ENCODE results near the gene PAOX.
"Not testable (repeated sequence)": the region's sequence is repeated elsewhere in the genome, so short reads cannot be mapped to it uniquely, and the experiment has no call there.

PAOX gene

GRCh38 chr10:133381036-133381435 lies 2.0 kb downstream of the PAOX start:
- peaks cover 7% of the 10 kb centered on the region for H3K4me1 Mint-ChIP-seq (ENCODE audit: low read depth)
- no peaks in the 10 kb centered on the region for H3K9me3 Mint-ChIP-seq
- H3K27ac Mint-ChIP-seq = no peak overlapping the region
- no peak for DNase-seq
- peaks cover 6% of the 10 kb centered on the region for H3K36me3 Mint-ChIP-seq (ENCODE audit: low read depth)
- H3K4me3 Mint-ChIP-seq = no peak overlapping the region
- no peaks in the 10 kb centered on the region for H3K27me3 Mint-ChIP-seq

DNA sequence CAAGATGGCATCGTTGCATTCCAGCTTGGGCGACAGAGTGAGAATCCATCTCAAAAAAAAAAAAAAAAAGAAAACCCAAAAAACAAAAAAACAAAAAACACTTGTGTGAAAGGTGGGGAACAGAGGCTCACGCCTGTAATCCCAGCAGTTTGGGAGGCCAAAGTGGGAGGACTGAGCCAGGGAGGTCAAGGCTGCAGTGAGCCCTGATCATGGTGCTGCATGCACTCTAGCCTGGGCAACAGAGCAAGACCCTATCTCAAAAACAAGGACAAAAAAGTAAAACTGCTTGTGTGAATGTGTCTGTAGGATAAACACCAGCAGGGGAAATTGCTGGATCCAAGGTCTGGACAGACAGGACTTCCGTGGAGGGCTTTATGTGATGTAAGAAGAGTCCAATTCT lies 4.5 kb downstream of the PAOX start:
- peaks cover 11% of the 10 kb centered on the region for H3K4me1 Mint-ChIP-seq (ENCODE audit: low read depth)
- H3K36me3 Mint-ChIP-seq (ENCODE audit: low read depth) = peaks cover 8% of the 10 kb centered on the region
- H3K27ac Mint-ChIP-seq = no peak overlapping the region
- no peaks in the 10 kb centered on the region for H3K9me3 Mint-ChIP-seq
- H3K4me3 Mint-ChIP-seq = no peak overlapping the region
- no peak for DNase-seq
- no peaks in the 10 kb centered on the region for H3K27me3 Mint-ChIP-seq

DNA sequence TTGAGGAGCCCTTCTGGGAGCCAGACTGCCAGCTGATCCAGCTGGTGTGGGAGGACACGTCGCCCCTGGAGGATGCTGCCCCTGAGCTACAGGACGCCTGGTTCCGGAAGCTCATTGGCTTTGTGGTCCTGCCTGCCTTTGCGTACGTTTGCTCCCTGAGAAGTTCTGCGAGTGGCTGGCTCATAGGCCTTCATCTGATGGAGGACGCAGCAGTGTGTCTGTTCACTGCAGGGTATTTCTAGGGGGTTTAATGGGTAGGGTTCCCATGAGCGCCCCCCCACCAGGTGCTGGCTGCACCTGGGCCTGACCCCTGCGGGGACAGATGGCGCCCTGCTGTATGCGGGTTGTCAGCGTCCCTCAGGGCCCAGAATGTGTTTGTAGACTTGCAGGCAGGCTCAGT lies 5.0 kb downstream of the PAOX start:
- H3K4me3 Mint-ChIP-seq = no peak overlapping the region
- no peaks in the 10 kb centered on the region for H3K9me3 Mint-ChIP-seq
- no peaks in the 10 kb centered on the region for H3K27me3 Mint-ChIP-seq
- no peak for DNase-seq
- H3K36me3 Mint-ChIP-seq (ENCODE audit: low read depth) = peaks cover 8% of the 10 kb centered on the region
- peaks cover 16% of the 10 kb centered on the region for H3K4me1 Mint-ChIP-seq (ENCODE audit: low read depth)
- H3K27ac Mint-ChIP-seq = no peak overlapping the region

DNA sequence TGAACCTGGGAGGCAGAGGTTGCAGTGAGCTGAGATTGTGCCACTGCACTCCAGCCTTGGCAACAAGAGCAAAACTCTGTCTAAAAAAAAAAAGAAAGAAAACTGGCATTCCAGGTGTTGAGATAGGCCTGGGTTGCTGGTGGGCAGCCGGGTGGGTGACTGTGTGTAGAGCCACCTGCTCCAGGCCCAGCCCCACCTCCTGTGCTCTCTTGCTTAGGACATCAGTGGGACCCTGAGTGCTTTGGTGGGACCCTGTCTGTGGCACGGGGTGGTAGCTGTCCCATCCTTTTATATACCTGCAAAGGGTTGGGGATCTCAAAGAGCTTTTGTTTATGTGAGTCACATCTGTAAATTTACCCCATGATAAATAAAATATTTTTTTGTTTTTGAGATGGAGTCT lies 6.2 kb downstream of the PAOX start:
- no peak for DNase-seq
- Mint-ChIP-seq H3K9me3 (no peaks in the 10 kb centered on the region), H3K4me1 (ENCODE audit: low read depth) (peaks cover 24% of the 10 kb centered on the region), H3K4me3 (no peak overlapping the region), H3K27me3 (no peaks in the 10 kb centered on the region), H3K27ac (no peak overlapping the region), H3K36me3 (ENCODE audit: low read depth) (peaks cover 8% of the 10 kb centered on the region)

DNA sequence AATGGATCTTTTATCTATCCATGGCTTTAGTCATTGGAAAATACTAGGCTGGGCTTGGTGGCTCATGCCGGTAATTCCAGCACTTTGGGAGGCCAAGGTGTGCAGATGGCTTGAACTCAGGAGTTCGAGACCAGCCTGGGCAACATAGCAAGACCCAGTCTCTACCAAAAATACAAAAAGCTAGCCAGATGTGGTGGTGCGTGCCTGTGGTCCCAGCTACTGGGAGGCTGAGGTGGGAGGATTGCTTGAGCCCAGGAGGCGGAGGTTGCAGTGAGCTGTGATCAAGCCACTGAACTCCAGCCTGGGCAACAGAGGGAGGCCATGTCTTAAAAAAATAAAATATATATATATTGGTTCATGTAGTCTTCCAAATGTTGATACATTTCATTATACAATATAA lies 7.9 kb downstream of the PAOX start:
- not testable (repeated sequence) for H3K36me3 Mint-ChIP-seq (ENCODE audit: low read depth); H3K9me3 Mint-ChIP-seq; H3K27ac Mint-ChIP-seq; H3K4me3 Mint-ChIP-seq; H3K27me3 Mint-ChIP-seq
- DNase-seq = peak; percentile 14
- peaks cover 39% of the 10 kb centered on the region for H3K4me1 Mint-ChIP-seq (ENCODE audit: low read depth)

DNA sequence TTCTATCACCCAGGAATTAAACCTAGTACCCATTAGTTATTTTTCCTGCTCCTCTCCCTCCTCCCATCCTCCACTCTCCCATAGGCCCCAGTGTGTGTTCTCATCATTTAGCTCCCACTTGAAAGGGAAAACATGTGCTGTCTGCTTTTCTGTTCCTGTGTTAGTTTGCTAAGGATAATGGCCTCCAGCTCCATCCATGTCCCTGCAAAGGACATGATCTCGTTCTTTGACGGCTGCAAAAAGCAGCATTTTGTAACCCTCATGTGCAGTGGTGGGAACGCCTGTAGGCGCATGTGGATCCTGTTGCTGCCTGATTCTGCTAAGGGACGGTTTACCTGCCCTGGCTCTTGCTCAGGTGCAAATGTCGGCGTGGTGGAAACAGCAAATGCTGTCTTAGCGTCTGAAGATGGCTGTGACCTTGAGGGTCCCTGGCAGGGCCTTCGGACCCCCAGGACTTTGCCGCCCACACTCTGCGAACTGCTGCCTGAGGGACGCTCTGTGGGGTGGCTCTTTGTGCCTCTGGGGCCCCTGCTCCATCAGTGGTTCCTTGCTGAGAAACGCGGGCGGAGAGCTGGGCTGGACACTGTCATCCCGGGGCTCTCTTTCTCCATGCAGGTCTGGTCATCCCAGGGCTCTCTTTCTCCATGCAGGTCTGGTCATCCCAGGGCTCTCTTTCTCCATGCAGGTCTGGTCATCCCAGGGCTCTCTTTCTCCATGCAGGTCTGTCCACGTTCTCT lies 9.3 kb downstream of the PAOX start:
- H3K4me1 Mint-ChIP-seq (ENCODE audit: low read depth) = peaks cover 45% of the 10 kb centered on the region
- H3K27ac Mint-ChIP-seq = peak overlapping the region; percentile 93
- H3K36me3 Mint-ChIP-seq (ENCODE audit: low read depth) = peaks cover 8% of the 10 kb centered on the region
- no peaks in the 10 kb centered on the region for H3K9me3 Mint-ChIP-seq
- DNase-seq = peak; percentile 22
- H3K4me3 Mint-ChIP-seq = peak overlapping the region; percentile 80
- no peaks in the 10 kb centered on the region for H3K27me3 Mint-ChIP-seq

- peak overlapping the region; percentile 93 for H3K27ac Mint-ChIP-seq
- H3K4me3 Mint-ChIP-seq = peak overlapping the region; percentile 80
- H3K36me3 Mint-ChIP-seq (ENCODE audit: low read depth) = peaks cover 7% of the 10 kb centered on the region
- DNase-seq = peak; percentile 63
- no peaks in the 10 kb centered on the region for H3K9me3 Mint-ChIP-seq
- peaks cover 48% of the 10 kb centered on the region for H3K4me1 Mint-ChIP-seq (ENCODE audit: low read depth)
- H3K27me3 Mint-ChIP-seq = no peaks in the 10 kb centered on the region
Measured at GRCh38 chr10:133388973-133389818, 10.1 kb downstream of the PAOX start.

DNA sequence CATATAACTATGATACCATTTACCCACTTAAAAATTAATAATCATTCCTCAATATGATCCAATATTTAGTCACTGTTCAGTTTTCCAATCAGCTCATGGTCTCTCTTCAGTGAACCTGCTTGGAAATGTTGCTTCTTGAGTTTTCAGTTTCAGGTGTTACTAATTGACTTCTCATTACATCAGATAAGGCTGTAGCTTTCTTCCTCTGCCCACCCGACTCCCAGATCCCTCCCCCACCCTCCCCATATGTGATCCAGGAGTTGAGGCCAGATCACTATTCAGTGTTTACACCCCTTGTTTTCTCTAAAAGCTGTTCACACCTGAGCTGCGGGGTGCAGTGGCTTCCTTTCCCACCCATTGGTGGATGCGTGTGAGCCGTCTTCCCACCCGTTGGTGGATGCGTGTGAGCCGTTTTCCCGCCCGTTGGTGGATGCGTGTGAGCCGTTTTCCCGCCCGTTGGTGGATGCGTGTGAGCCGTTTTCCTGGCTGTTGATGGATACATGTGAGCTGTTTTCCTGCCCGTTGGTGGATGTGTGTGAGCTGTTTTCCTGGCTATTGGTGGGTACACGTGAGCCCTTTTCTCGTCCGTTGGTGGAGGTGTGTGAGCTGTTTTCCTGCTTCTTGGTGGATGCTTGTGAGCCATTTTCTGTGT lies 11.7 kb downstream of the PAOX start:
- Mint-ChIP-seq H3K9me3 (no peaks in the 10 kb centered on the region), H3K4me3 (peak overlapping the region; percentile 63)

GRCh38 chr10:133391249-133391635 lies 12.2 kb downstream of the PAOX start:
- H3K36me3 Mint-ChIP-seq (ENCODE audit: low read depth) = peaks cover 19% of the 10 kb centered on the region
- H3K27me3 Mint-ChIP-seq = no peaks in the 10 kb centered on the region
- peaks cover 64% of the 10 kb centered on the region for H3K4me1 Mint-ChIP-seq (ENCODE audit: low read depth)
- H3K4me3 Mint-ChIP-seq = peak overlapping the region; percentile 2
- H3K9me3 Mint-ChIP-seq = no peaks in the 10 kb centered on the region
- no peak for DNase-seq
- peak overlapping the region; percentile 97 for H3K27ac Mint-ChIP-seq

More for the DNA sequence above, 11.7 kb downstream of the PAOX start:
- DNase-seq = peak; percentile 46
- Mint-ChIP-seq H3K27ac (peak overlapping the region; percentile 97), H3K4me1 (ENCODE audit: low read depth) (peaks cover 58% of the 10 kb centered on the region), H3K27me3 (no peaks in the 10 kb centered on the region), H3K36me3 (ENCODE audit: low read depth) (peaks cover 16% of the 10 kb centered on the region)

- peak; percentile 48 for DNase-seq
- no peaks in the 10 kb centered on the region for H3K27me3 Mint-ChIP-seq
- H3K4me3 Mint-ChIP-seq = peak overlapping the region; percentile 12
- peaks cover 69% of the 10 kb centered on the region for H3K4me1 Mint-ChIP-seq (ENCODE audit: low read depth)
- peak overlapping the region; percentile 97 for H3K27ac Mint-ChIP-seq
- peaks cover 25% of the 10 kb centered on the region for H3K36me3 Mint-ChIP-seq (ENCODE audit: low read depth)
- no peaks in the 10 kb centered on the region for H3K9me3 Mint-ChIP-seq
Measured at GRCh38 chr10:133391761-133392518, 12.9 kb downstream of the PAOX start.

DNA sequence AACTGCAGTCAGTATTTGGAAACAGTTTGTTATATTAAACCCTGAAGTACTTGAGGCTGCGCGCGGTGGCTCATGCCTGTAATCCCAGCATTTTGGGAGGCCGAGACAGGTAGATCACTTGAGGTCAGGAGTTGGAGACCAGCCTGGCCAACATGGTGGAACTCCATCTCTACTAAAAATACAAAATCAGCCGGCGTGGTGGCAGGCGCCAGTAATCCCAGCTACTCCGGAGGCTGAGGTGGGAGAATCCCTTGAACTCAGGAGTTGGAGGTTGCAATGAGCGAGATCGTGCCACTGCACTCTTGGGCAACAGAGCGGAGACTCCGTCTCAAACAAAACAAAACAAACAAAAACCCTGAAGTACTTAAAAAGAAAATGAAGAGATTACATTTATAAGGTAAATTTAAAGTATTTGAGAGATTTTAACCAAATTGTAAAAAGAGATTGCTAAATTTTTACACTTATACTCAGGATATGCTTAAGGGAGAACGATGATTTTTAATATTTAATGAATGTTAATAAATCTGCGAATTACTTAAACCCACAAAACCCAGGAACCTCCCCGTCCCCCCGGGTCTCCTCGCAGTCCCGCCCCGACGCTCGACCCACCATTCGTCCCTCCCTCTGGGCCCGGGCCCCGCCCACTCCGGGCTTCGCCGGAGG lies 14.5 kb downstream of the PAOX start:
- no peak for DNase-seq
- no peaks in the 10 kb centered on the region for H3K27me3 Mint-ChIP-seq
- peak overlapping the region; percentile 75 for H3K27ac Mint-ChIP-seq
- no peaks in the 10 kb centered on the region for H3K9me3 Mint-ChIP-seq
- H3K36me3 Mint-ChIP-seq (ENCODE audit: low read depth) = peaks cover 40% of the 10 kb centered on the region
- peak overlapping the region; percentile 96 for H3K4me3 Mint-ChIP-seq
- peaks cover 69% of the 10 kb centered on the region for H3K4me1 Mint-ChIP-seq (ENCODE audit: low read depth)

DNA sequence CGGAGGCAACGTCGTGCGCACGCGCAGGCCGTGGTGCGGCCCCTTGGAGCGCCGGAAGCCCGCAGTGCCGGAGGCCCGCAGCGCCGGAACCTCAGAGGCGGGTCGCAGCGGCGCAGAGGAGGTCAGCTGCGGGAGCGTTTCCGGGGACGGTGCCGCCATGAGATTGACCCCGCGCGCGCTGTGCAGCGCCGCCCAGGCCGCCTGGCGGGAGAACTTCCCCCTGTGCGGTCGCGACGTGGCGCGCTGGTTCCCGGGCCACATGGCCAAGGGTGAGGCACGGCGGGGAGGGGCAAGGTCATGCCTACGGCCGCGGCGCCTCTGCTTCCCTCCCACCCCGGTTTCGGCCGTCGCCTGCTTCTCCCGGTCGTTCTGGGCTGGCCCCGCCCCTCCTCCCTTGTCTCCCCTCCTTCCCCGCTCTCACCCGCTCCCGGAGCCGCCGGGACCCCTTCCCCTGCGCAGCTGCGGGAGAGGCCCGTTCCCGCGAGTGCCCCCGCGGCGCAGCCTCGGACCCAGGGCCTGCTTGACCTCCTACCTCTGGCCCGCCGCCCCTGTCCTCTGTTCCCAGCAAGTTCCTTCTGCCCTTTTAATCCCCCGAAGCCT lies 15.1 kb downstream of the PAOX start, which contains the start of gene MTG1:
MTG1 (plus strand) TSS at position 94 of the 600 bp plus-strand sequence; CDS start at position 158, 64 bp downstream.
- Mint-ChIP-seq H3K4me1 (ENCODE audit: low read depth) (peaks cover 62% of the 10 kb centered on the region), H3K9me3 (no peaks in the 10 kb centered on the region), H3K27ac (peak within 1 kb of the TSS; percentile 97), H3K4me3 (peak within 1 kb of the TSS; percentile 96), H3K36me3 (ENCODE audit: low read depth) (peaks cover 47% of the 10 kb centered on the region), H3K27me3 (no peaks in the 10 kb centered on the region)
- DNase-seq = peak; percentile 98

GRCh38 chr10:133394801-133395221 lies 15.7 kb downstream of the PAOX start:
- no peak for DNase-seq
- H3K27me3 Mint-ChIP-seq = no peaks in the 10 kb centered on the region
- H3K9me3 Mint-ChIP-seq = no peaks in the 10 kb centered on the region
- H3K4me1 Mint-ChIP-seq (ENCODE audit: low read depth) = peaks cover 64% of the 10 kb centered on the region
- peak overlapping the region; percentile 97 for H3K27ac Mint-ChIP-seq
- H3K4me3 Mint-ChIP-seq = peak overlapping the region; percentile 96
- peaks cover 53% of the 10 kb centered on the region for H3K36me3 Mint-ChIP-seq (ENCODE audit: low read depth)

Measured in activated T-cell treated with anti-CD3 and anti-CD28 coated beads, Interleukin-2, amount 50 U/mL, for 24 hours (primary cell).